K562 (cell line): ENCODE measurements around the gene GABARAP. TPM values are rescaled to one million over a fixed set of nuclear protein-coding genes. Genes with fewer than 3 reads are reported as not detected.

Experiments
- ARHGAP35 ChIP-seq: fragments of 450-650 bp; IDR thresholded peaks from 2 replicates; pipeline ENCODE4 v1.6.1; 2018; ENCODE audit not compliant: partially characterized antibody
- CXXC5 ChIP-seq: fragments of 250-450 bp; sonication (Bioruptor Pico); IDR thresholded peaks from 2 replicates; pipeline ENCODE4 v1.8.0; 2022; ENCODE audit warnings: inconsistent platforms, mild to moderate bottlenecking, moderate library complexity
- ELF2 ChIP-seq: fragments of 250-450 bp; sonication (Bioruptor Pico); IDR thresholded peaks from 2 replicates; pipeline ENCODE4 v1.5.0; 2021; ENCODE audit warnings: mild to moderate bottlenecking
- HDGF ChIP-seq: fragments of 450-650 bp; IDR thresholded peaks from 2 replicates; pipeline ENCODE4 v1.6.1; 2016
- MTA1 ChIP-seq: fragments of 450-650 bp; IDR thresholded peaks from 2 replicates; pipeline ENCODE4 v1.6.1; 2017; ENCODE audit warnings: borderline replicate concordance
- MYNN ChIP-seq, 2 experiments: sonication (generic); formaldehyde crosslinking in 1 of 2; IDR thresholded peaks; 2 replicates each; pipeline versions ENCODE4 v1.5.0 to v1.6.1; 2016 to 2020; ENCODE audit warnings: antibody characterized with exemption in 1 of 2, missing genetic modification reagents in 1 of 2
- NELFE ChIP-seq: IDR thresholded peaks from 2 replicates; pipeline ENCODE4 v1.6.1; 2011; ENCODE audit warnings: mild to moderate bottlenecking; ENCODE audit not compliant: insufficient read depth, insufficient read length
- NFE2 ChIP-seq: IDR thresholded peaks from 2 replicates; pipeline ENCODE4 v1.6.1; 2014; ENCODE audit warnings: antibody characterized with exemption, low read depth
- NR4A1 ChIP-seq, 2 experiments: fragments of 250-450 bp in 1 of 2; fragments of 450-650 bp in 1 of 2; sonication (Bioruptor Pico) in 1 of 2; IDR thresholded peaks; 2 replicates each; pipeline versions ENCODE4 v1.4.0 to v1.6.1; 2016 to 2020; ENCODE audit warnings: mild to moderate bottlenecking in 2 of 2, missing compliant biosample characterization in 1 of 2, missing genetic modification characterization in 1 of 2, moderate library complexity in 1 of 2
- PHB ChIP-seq: fragments of 250-450 bp; sonication (Bioruptor Pico); IDR thresholded peaks from 2 replicates; pipeline ENCODE4 v1.5.0; 2021
- PPARD ChIP-seq: fragments of 250-450 bp; sonication (Bioruptor Pico); IDR thresholded peaks from 2 replicates; pipeline ENCODE4 v1.8.0; 2022; ENCODE audit warnings: inconsistent platforms, mild to moderate bottlenecking, moderate library complexity
- SMAD1 ChIP-seq: fragments of 150-350 bp; IDR thresholded peaks from 2 replicates; pipeline ENCODE4 v1.6.1; 2014; ENCODE audit warnings: low read length, low read depth; ENCODE audit not compliant: partially characterized antibody
- SREBF2 ChIP-seq: sonication (generic); formaldehyde crosslinking; IDR thresholded peaks from 2 replicates; pipeline ENCODE4 v1.4.0; 2020; ENCODE audit warnings: mild to moderate bottlenecking, missing genetic modification reagents
- TFAP4 ChIP-seq: sonication (generic); formaldehyde crosslinking; IDR thresholded peaks from 2 replicates; pipeline ENCODE4 v1.8.0; 2022; ENCODE audit warnings: missing genetic modification reagents, mild to moderate bottlenecking, moderate library complexity, borderline replicate concordance
- ZNF12 ChIP-seq: sonication (generic); formaldehyde crosslinking; IDR thresholded peaks from 2 replicates; pipeline ENCODE4 v1.4.0; 2020; ENCODE audit warnings: mild to moderate bottlenecking, missing genetic modification reagents
- ZNF551 ChIP-seq: fragments of 250-450 bp; sonication (Bioruptor Pico); IDR thresholded peaks from 2 replicates; pipeline ENCODE4 v1.5.0; 2021; ENCODE audit warnings: mild to moderate bottlenecking, moderate library complexity
- polyA plus RNA-seq, 8 experiments: library from polyadenylated mRNA; depleted of rRNA in 4 of 8; stranded (reverse) in 5 of 8; unstranded in 3 of 8; fragments of >200 nt; fragmentation: Nextera tagmentation in 2 of 8; fragmentation: Illumina TruSeq in 1 of 8; extraction: Ambion mirVana in 2 of 8; extraction: Trizol in 1 of 8; gene quantifications; 2 replicates each; pipeline versions ENCODE4 v1.2.1 to v1.2.3, GENCODE V29; 2011 to 2014; ENCODE audit warnings: inconsistent platforms in 1 of 8, missing spikeins in 1 of 8
- total RNA-seq, 7 experiments: library from RNA; depleted of rRNA in 6 of 7; stranded (reverse); fragments of >200 nt in 6 of 7; fragmentation: Illumina TruSeq in 2 of 7; extraction: Trizol in 2 of 7; gene quantifications; 2 replicates each; pipeline versions ENCODE4 v1.2.1 to v1.2.3, GENCODE V29; 2011 to 2021; ENCODE audit warnings: low replicate concordance in 1 of 7
- TF ChIP-seq, protein P1 (sequence below): sonication (generic); formaldehyde crosslinking; IDR thresholded peaks from 2 replicates; pipeline ENCODE4 v1.8.1; 2023; ENCODE audit warnings: mild to moderate bottlenecking, missing genetic modification reagents
- TF ChIP-seq, protein P2 (sequence below): fragments of 250-450 bp; sonication (Bioruptor Pico); IDR thresholded peaks from 2 replicates; pipeline ENCODE4 v1.8.0; 2022; ENCODE audit warnings: inconsistent platforms
- TF ChIP-seq, protein P3 (sequence below): fragments of 250-450 bp; sonication (Bioruptor Pico); IDR thresholded peaks from 2 replicates; pipeline ENCODE4 v1.9.0; 2021; ENCODE audit warnings: mild to moderate bottlenecking
- TF ChIP-seq, protein P4 (sequence below): IDR thresholded peaks from 3 replicates; pipeline ENCODE4 v1.6.1; 2011; ENCODE audit warnings: borderline replicate concordance, mild to moderate bottlenecking, moderate library complexity; ENCODE audit not compliant: insufficient read length; ENCODE audit errors: extremely low read depth

Gene GABARAP
- total and polyA plus RNA-seq, 9 of the 15 experiments (the other 6 are each of a cell fraction or from before 2014, with no cell fraction given) = 47.5 to 373 (median 152) TPM

GRCh38 chr17:7251661-7252175 is 9.5 kb upstream of the GABARAP start, which contains the start of gene CTDNEP1 (continued):
- peak; percentile 55; the same call in 1 of the 2 replicates for TF ChIP-seq TFAP4
- TF ChIP-seq ARHGAP35 = no peak
- TF ChIP-seq SREBF2 (CRISPR knock-in tag) = no peak
- TF ChIP-seq, protein P1, sequence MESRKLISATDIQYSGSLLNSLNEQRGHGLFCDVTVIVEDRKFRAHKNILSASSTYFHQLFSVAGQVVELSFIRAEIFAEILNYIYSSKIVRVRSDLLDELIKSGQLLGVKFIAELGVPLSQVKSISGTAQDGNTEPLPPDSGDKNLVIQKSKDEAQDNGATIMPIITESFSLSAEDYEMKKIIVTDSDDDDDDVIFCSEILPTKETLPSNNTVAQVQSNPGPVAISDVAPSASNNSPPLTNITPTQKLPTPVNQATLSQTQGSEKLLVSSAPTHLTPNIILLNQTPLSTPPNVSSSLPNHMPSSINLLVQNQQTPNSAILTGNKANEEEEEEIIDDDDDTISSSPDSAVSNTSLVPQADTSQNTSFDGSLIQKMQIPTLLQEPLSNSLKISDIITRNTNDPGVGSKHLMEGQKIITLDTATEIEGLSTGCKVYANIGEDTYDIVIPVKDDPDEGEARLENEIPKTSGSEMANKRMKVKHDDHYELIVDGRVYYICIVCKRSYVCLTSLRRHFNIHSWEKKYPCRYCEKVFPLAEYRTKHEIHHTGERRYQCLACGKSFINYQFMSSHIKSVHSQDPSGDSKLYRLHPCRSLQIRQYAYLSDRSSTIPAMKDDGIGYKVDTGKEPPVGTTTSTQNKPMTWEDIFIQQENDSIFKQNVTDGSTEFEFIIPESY (CRISPR knock-in tag) = no peak
- no peak for TF ChIP-seq ZNF12 (CRISPR knock-in tag)
- TF ChIP-seq, protein P2, sequence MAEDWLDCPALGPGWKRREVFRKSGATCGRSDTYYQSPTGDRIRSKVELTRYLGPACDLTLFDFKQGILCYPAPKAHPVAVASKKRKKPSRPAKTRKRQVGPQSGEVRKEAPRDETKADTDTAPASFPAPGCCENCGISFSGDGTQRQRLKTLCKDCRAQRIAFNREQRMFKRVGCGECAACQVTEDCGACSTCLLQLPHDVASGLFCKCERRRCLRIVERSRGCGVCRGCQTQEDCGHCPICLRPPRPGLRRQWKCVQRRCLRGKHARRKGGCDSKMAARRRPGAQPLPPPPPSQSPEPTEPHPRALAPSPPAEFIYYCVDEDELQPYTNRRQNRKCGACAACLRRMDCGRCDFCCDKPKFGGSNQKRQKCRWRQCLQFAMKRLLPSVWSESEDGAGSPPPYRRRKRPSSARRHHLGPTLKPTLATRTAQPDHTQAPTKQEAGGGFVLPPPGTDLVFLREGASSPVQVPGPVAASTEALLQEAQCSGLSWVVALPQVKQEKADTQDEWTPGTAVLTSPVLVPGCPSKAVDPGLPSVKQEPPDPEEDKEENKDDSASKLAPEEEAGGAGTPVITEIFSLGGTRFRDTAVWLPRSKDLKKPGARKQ (CRISPR knock-in tag) = no peak
- no peak for TF ChIP-seq PHB
- TF ChIP-seq NR4A1 (CRISPR knock-in tag; IDR thresholded peaks at IDR 0.05) = no peak
- TF ChIP-seq NR4A1 (tag; IDR thresholded peaks at IDR 0.05) = no peak
- TF ChIP-seq SMAD1 = no peak
- peak; percentile 12; the same call in 1 of the 2 replicates for TF ChIP-seq CXXC5 (CRISPR knock-in tag)
- TF ChIP-seq, protein P3, sequence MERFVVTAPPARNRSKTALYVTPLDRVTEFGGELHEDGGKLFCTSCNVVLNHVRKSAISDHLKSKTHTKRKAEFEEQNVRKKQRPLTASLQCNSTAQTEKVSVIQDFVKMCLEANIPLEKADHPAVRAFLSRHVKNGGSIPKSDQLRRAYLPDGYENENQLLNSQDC (CRISPR knock-in tag) = 0 out of 2 replicates have a peak, but pooled peaks have one; percentile 71
- TF ChIP-seq PPARD (CRISPR knock-in tag) = no peak
- TF ChIP-seq MYNN (IDR thresholded peaks at IDR 0.05) = no peak
- no peak for TF ChIP-seq MYNN (CRISPR knock-in tag; IDR thresholded peaks at IDR 0.05)
- TF ChIP-seq HDGF = no peak
- TF ChIP-seq ZNF551 (CRISPR knock-in tag) = no peak
- TF ChIP-seq ELF2 = no peak
- TF ChIP-seq NFE2 = no peak
- TF ChIP-seq, protein P4, sequence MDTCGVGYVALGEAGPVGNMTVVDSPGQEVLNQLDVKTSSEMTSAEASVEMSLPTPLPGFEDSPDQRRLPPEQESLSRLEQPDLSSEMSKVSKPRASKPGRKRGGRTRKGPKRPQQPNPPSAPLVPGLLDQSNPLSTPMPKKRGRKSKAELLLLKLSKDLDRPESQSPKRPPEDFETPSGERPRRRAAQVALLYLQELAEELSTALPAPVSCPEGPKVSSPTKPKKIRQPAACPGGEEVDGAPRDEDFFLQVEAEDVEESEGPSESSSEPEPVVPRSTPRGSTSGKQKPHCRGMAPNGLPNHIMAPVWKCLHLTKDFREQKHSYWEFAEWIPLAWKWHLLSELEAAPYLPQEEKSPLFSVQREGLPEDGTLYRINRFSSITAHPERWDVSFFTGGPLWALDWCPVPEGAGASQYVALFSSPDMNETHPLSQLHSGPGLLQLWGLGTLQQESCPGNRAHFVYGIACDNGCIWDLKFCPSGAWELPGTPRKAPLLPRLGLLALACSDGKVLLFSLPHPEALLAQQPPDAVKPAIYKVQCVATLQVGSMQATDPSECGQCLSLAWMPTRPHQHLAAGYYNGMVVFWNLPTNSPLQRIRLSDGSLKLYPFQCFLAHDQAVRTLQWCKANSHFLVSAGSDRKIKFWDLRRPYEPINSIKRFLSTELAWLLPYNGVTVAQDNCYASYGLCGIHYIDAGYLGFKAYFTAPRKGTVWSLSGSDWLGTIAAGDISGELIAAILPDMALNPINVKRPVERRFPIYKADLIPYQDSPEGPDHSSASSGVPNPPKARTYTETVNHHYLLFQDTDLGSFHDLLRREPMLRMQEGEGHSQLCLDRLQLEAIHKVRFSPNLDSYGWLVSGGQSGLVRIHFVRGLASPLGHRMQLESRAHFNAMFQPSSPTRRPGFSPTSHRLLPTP = no peak
- TF ChIP-seq NELFE = no peak
- no peak for TF ChIP-seq MTA1
